GM18498 (cell line): ENCODE results near the gene ADAM30.

ENCODE experiments used
- ATAC-seq: cut with Tn5 transposase; IDR thresholded peaks from one replicate; pipeline ENCODE4 v1.9.1; 2021; ENCODE audit warnings: mild to moderate bottlenecking, moderate library complexity; ENCODE audit not compliant: unreplicated experiment

Gene ADAM30

GRCh38 chr1:119909890-119910596 lies 13.7 kb upstream of the ADAM30 start:
- no peak for ATAC-seq

DNA sequence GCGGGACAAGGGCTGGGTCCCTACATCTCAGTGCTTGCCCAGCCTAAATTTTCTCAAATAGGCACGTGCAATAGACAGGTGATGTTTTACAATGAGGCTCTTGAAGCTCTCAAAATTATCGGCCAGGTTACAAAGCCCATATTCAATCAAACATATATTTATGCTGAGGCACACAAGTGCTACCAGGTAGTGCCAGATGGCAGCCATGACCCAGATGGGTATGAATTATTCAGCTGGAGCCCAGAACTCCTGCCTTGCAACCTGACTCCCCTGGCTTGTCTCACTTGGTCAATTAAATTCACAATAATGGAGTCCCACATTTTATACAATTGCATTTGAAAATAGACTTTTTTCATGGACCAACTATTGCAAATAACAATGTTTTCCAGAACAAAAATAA lies 12.3 kb upstream of the ADAM30 start:
- ATAC-seq: no peak

DNA sequence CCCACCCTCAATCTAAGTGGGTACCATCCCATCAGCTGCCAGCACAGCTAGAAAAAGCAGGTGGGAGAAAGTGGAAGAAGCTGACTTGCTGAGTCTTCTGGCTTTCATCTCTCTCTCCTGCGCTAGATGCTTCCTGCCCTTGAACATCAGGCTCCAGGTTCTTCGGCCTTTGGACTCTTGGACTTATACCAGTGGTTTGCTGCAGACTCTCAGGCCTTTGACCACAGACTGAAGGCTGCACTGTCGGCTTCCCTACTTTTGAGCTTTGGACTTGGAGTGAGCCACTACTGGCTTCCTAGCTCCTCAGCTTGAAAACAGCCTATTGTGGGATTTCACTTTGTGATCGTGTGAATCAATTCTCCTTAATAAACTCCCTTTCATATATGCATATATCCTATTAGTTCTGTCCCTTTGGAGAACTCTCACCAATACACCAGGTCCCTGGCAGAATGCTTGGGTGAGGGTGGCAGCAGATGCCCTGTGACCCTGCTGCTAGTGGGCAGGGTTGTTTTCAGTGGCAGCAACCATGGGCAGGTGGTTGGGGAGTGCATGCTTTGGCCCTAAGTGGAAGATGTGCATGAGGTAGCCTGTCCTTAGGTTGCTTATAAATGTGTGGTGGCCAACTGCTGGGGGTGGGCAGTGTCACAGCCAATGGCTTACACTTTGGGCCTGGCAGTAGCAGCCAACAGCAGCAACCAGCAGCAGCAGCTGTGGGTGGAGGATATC lies 10.8 kb upstream of the ADAM30 start:
- no peak for ATAC-seq

- no peak for ATAC-seq
These were observed 7.1 kb upstream of the ADAM30 start for GRCh38 chr1:119903443-119903835.

GRCh38 chr1:119902775-119903442 lies 6.6 kb upstream of the ADAM30 start:
- no peak for ATAC-seq

GRCh38 chr1:119898981-119899720 lies 2.8 kb upstream of the ADAM30 start:
- no peak for ATAC-seq

- ATAC-seq: no peak
These were observed 2.2 kb upstream of the ADAM30 start for GRCh38 chr1:119898530-119898929.

GRCh38 chr1:119895102-119895501 lies 1.2 kb downstream of the ADAM30 start:
- no peak for ATAC-seq

DNA sequence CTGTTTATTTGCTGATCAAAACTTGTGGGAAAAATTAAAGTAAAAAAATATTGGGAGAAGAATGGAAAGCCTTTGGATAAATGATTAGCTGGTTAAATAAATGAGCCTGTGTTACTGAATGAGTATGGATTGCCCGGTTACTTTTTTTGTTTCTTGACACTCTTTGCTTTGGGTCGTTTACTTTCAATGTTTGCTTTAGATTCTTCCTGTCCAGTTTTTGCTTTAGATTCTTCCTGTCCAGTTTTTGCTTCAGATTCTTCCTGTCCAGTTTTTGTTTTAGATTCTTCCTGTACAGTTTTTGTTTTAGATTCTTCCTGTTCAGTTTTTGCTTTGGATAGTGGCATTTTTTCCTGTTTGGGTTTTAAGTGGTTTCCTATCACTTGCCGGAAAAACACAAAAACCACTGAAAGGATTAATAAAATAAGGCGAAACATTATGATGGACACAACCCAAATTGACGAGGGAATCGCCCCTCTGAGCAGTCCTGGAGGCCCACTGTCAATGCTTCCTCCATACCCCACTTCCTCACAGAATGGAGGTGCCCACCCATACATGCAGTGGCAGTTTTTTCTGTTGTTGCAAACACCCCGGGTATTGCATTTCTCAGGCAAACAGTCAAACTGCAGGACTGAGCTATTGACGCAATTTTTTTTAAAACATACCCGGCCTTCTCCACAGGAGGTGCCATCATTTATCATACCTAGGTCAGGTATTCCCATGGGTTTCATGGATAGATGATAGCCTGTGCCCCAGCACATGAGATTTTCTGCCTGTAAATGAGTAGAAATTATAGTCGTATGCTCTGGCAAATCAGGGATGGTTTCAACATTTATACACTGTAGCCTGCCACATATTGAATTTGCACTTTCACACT lies 2.3 kb downstream of the ADAM30 start:
- ATAC-seq: no peak

DNA sequence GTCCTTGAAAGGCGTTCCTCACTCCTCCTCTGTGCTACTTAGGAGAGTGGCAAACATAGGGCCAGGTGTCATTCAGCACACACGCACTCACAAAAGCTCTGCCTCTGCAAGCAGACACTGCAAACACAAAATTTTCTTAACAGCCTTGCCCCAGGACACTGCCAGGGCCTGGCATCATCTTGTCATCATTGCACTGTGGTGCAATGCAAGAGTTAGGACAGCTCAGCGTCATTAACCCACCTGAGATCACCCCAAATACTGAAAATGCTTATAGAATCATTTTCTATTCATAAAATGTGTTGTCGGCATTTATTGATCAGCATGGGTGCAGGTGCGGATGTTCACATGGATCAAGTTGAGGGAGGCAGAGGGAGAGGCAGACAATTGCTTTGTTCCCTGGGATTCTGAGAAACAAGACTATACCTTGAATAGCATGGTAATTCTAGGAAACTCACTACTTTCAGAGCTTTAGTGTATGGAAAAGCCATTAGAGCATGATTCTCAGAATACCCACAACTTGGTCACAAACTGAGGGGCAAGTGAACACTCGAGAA lies 3.0 kb downstream of the ADAM30 start:
- no peak for ATAC-seq

- no peak for ATAC-seq
These were observed 4.9 kb downstream of the ADAM30 start for GRCh38 chr1:119891386-119891785.

- no peak for ATAC-seq
These were observed 7.8 kb downstream of the ADAM30 start for GRCh38 chr1:119888476-119888875.

DNA sequence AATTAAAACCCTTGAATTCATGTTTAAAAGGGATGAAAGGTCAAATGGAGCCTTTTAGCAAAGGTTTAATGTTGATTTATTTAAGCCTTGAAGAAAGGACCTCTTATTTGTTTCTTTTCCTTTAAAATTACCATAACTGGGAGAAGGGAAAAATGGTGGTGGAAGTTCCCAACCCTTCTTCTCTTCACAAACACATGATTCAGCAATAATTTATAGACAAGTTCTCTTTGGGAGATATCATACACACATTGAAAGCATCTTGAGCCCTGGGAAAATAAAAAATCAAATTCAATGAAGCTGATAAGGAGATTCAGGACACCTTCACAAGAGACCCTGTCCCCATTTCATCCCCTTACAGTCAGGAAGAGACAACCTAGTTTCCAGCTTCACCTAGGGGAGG lies 8.9 kb downstream of the ADAM30 start:
- no peak for ATAC-seq

GRCh38 chr1:119885903-119886783 lies 10.2 kb downstream of the ADAM30 start:
- no peak for ATAC-seq

GRCh38 chr1:119884711-119885110 lies 11.6 kb downstream of the ADAM30 start:
- ATAC-seq: no peak

DNA sequence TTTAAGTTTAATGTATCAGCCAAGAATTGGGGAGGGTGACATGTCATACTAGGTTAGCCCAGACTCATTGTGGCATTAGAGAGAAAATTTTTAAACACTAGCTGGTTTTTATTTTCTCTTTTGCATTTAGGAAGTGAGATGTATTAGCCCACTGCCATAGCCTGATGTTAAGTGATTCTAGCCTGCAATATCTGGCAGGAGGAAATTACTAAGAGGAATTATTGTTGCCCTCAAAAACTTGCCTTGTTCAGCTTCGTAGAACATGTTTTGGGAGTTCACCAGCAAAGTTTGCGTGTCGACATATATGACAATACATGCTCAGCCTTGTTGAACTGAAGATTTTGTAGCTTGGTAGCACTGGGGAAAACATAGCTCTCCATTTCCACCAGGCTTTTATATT lies 12.5 kb downstream of the ADAM30 start:
- ATAC-seq: no peak

GRCh38 chr1:119882132-119883049 lies 13.9 kb downstream of the ADAM30 start:
- ATAC-seq: no peak
